Daoy (cell line): ENCODE results near the gene PPP1R27. TPM values are rescaled to one million over a fixed set of nuclear protein-coding genes. Genes with fewer than 3 reads are reported as not detected.

Experiments
- DNase-seq: peaks from one replicate; pipeline ENCODE4 v3.0.0-alpha.2; 2015; ENCODE audit warnings: low read depth
- total RNA-seq: library from RNA; depleted of rRNA; stranded (reverse); fragments of >200 nt; shearing (Covaris generic); gene quantifications from 2 replicates; pipeline ENCODE4 v1.2.3, GENCODE V29; 2014

The PPP1R27 gene
- total RNA-seq, 1 experiment from 2014 or later: not detected

DNA sequence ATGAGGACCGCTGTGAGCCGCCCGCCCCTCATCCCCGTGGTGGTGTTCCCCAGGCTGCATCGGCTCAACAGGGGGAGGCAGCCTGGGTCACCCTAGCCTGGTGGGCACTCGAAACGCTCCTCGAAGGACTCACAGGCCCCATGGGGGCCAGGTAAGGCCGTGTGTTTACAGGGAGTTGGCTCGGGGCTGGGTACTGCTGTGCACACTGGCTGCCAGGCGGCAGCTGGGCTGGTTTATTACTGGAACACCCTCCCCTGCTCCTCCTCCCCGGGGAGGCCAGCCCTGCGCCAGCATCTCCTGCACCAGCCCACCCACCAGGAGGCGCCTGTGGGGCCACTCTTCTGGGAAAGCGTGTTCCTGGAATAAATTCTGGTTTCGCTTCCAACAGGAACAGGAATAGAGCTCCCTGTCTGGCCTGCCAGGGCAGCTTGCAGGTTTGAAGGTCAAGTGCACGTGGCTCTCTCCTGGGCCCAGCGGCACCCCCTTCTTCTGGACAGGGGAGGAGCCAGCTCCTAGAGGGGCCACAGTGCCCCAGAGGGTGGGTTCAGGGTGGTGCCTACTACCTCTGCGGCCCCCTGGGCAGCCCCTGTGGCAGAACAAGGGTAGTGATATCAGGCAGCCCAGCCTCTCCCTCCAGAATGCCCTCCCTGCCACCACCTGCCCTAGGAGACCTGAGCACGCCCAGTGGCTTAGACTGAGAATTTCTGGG is 13.1 kb downstream of the PPP1R27 start:
- DNase-seq: peak; percentile 82

DNA sequence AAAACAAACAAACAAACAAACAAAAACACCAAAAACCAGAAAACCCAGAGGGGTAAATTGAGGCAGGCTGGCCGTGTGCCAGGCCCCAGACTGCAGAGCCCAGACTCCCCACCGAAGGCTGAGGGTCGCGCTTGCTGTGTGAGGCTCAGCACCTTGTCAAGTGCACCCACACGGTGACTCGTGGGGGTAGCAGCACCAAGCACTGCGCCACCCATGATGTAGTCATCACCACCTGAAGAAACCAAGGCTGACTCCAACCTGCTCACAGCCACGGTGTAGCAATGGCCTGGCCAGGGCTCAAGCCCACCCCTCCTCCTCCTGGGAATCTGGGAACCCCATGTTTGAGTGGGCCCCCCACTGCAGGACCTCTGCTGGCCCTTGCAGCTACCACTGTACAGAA is 13.7 kb downstream of the PPP1R27 start:
- DNase-seq: no peak

GRCh38 chr17:81819708-81820107 is 15.1 kb downstream of the PPP1R27 start:
- no peak for DNase-seq

GRCh38 chr17:81817758-81818147 is 17.1 kb downstream of the PPP1R27 start:
- no peak for DNase-seq

DNA sequence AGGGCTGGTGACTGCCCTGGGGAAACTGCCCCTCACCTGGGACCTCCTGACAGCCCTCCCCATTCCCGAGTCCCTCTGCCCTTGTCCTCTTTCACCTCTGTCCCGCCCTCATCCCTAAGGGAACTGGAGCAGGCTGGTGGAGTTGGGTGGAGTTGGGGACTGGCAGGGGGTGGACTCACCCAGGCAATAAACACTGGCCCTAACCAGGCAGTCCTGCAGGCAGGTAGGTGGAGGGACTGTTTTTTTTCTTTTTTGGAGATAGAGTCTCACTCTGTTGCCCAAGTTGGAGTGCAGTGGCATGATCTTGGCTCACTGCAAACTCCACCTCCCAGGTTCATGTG is 19.2 kb downstream of the PPP1R27 start:
- DNase-seq: no peak

GRCh38 chr17:81814748-81815645 is 19.9 kb downstream of the PPP1R27 start:
- DNase-seq: peak; percentile 62

DNA sequence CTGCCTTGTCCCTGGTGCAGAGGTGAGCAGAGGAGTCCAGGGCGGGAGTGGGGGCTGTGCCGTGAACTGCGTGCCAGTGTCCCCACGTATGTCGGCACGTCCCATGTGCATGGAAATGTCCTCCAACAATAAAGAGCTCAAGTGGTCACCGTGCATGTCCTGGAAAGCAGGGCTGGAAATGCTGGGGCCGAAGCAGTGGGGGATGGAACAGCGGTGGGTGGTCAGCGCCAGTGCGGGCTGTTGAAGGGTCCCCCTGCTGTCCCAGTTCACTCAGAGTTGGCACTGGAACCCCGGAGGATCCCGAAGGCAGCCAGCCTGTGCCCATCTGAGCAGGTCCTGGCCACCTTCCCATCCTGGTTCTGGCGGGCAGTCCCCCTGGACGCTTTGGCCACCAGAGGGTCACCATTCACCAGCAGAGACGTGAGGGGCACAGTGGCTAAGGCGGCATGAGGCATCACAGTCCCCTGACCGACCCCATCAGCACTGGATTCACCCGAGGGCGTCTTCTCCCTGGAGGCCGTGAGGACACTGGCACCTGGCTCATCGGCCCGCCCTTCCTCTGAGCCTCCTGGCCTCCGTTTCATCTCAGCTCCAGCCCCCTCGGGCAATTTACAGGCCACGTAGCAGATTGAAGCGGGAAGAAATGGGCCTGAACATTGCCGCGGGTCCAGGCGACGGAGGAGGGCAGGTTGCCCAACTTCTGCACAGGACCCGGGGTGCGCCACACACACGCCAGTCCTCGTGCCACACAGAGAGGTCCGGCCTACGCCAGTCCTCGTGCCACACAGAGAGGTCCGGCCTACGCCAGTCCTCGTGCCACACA is 20.8 kb downstream of the PPP1R27 start:
- no peak for DNase-seq

DNA sequence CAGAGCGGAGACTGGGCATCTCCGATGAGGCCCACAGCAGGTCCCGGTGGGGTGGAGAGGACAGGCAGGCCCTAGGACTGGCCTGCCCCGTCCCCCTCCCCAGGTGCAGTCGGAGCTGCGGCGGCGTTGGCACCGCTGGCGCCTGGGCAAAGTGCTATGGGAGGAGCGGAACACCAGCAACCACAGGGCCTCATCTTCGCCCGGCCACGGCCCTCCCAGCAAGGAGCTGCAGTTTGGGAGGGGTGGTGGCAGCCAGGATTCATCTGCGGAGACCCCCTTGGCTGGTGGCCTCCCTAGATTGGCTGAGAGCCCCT is 21.5 kb downstream of the PPP1R27 start:
- DNase-seq: no peak

GRCh38 chr17:81812571-81813370 is 22.1 kb downstream of the PPP1R27 start:
- DNase-seq: no peak

DNA sequence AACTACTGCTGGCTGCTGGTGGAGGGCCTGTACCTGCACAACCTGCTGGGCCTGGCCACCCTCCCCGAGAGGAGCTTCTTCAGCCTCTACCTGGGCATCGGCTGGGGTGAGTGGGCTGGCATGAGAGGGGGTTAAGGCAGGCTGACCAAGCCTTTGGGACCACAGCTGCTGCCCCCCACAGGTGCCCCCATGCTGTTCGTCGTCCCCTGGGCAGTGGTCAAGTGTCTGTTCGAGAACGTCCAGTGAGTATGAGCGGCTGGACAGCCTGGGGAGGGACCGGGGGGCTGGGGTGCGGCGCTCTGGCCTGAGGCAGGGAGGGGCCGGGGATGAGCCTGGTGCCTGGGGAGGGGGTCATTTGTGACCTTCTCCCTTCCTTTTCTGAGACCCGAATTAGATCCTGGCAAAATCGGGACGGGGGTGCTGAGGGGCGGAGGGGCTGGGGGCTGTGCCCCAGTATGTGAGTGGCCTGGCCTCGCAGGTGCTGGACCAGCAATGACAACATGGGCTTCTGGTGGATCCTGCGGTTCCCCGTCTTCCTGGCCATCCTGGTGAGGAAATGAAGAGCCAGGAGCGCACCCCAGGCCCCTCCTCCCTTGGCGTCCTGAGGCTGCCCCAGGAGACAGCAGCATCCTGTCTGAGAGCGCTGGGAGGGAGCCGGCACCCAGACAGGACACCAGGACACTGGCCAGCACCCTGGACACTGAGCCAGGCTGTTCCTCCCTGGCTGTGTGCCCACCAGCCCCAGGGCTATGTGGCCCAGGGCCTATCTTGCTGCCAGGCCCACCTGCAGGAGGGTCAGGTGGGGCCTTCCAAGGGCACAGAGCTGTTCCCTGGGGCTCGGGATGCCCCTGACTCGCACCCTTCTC is 22.9 kb downstream of the PPP1R27 start:
- DNase-seq: no peak

DNA sequence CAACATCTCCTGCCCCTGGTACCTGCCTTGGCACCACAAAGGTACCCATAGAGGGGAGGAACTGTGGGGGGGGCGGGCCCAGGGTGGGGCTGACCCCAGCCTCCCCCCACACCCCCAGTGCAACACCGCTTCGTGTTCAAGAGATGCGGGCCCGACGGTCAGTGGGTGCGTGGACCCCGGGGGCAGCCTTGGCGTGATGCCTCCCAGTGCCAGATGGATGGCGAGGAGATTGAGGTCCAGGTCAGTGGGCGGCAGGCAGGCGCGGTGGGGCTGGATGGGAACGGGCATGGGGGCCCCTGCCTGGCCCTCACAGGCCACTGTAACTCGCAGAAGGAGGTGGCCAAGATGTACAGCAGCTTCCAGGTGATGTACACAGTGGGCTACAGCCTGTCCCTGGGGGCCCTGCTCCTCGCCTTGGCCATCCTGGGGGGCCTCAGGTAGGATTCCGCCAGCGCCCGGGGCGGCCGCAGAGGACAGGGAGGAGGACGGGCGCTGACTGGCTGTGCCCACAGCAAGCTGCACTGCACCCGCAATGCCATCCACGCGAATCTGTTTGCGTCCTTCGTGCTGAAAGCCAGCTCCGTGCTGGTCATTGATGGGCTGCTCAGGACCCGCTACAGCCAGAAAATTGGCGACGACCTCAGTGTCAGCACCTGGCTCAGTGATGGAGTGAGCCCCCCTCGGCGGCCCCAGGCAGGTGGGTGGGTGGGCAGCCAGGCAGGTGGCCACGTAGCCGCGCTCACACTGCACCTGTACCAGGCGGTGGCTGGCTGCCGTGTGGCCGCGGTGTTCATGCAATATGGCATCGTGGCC is 23.8 kb downstream of the PPP1R27 start:
- no peak for DNase-seq

DNA sequence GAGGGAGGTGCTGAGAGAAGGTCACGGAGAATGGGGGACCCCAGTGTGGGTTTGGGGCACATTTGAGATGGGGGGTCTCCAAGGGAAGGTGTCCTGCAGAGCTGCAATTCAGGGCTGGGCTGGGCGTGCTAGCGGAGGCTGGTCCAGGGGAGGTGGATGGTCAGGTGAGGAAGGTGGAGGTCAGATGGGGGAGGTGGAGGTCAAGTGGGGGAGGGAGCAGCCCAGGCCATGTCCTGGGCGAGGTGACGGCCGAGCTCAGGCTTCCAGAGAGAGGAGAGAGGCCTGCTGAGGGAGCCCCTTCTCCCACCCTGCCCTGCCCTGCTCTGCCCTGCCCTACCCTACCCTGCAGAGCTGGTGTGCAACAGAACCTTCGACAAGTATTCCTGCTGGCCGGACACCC is 24.4 kb downstream of the PPP1R27 start:
- no peak for DNase-seq

DNA sequence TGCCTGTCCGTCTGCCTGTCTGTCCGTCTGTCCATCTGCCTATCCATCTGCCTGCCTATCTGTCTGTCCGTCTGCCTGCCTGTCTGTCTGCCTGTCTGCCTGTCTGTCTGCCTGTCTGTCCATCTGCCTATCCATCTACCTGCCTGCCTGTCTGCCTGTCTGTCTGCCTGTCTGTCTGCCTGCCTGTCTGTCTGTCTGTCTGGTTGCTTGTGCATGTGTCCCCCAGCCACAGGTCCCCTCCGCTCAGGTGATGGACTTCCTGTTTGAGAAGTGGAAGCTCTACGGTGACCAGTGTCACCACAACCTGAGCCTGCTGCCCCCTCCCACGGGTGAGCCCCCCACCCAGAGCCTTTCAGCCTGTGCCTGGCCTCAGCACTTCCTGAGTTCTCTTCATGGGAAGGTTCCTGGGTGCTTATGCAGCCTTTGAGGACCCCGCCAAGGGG is 25.3 kb downstream of the PPP1R27 start:
- no peak for DNase-seq

- peak; percentile 41 for DNase-seq
These were observed 25.9 kb downstream of the PPP1R27 start for GRCh38 chr17:81808778-81809555.

- DNase-seq: no peak
These were observed 27.0 kb downstream of the PPP1R27 start for GRCh38 chr17:81807839-81808238.

DNA sequence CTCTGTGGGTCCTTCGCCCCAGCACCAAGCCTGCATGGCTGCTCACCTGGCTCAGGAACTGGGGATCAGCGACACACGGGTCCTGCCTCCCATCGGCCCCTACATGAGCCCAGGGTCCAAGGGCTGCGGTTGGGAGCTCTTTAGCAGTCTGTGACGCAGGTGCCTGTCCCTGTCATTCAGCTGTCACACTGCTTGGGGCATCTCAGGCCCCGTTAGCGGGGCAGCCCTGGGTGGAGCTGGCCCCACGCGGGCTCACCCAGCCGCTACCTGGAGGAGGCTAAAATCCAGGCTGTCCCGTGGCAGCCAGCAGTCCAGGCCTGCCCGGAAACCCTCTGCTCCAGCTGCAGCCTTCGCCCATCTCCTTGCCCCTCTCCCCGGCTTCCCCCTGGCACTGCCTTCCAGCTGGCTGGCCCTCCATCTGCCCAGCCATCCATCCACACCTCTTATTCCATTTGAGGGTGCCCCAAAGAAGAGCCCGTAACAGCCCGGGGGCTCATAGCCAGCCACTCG is 27.6 kb downstream of the PPP1R27 start:
- DNase-seq: no peak

DNA sequence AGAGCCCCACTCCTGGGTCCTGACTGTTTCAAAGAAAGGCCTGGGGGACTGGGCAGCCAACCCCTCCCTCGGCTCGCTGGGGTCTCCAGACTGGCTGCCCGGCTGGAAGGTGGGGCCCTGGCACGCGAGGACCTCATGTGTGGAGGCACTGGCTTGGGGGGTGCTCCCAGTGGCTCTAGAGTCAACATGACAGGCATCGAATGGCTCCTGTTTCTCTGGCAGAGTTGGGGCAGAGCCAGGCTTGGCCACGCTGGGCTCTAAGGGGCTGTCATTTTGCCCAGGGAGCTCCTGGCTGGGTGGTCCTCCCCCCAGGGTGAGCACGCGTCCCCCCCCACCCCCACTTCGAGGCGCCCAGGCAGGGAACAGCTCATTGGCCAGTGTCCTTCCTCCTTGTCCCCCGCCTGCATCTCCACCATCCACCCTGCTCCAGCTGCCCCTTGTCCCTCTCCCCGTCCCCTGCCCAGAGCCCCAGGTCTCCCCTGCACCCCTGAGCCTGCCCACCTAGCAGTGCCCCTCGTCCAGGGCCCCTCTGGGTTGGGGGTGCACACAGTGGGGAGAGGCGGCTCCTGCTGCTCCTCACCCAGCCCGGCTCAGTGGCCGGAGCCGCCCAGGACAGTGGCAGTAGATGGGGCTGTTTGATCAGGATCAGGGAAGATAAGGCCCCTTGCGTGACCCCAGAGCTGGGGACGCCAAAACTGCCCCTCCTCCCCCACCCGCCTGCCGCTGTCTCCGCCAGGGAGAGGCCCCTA is 28.2 kb downstream of the PPP1R27 start:
- DNase-seq: no peak
